ENCODE measurements around the gene SNX25.

SNX25 gene

DNA sequence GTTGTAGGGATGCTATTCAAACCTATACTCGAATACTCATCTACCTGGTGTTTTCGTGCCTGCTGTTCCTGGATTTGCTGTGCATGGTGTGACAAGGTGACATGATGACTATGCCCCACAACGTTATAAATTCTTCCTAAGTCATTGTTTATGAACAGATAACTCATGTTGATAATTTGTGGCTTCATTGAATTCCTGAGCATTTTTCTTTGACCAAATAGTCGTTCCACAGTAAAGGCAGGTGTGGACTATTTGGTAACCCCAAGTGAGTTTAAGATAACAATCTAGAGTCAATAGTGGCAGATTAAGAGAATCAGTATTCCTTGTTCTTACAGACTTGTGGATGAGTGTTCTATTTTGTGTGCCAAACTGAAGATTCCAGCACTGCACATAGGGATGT lies 59.9 kb downstream of the SNX25 start:
- DNase-seq: no peak

DNA sequence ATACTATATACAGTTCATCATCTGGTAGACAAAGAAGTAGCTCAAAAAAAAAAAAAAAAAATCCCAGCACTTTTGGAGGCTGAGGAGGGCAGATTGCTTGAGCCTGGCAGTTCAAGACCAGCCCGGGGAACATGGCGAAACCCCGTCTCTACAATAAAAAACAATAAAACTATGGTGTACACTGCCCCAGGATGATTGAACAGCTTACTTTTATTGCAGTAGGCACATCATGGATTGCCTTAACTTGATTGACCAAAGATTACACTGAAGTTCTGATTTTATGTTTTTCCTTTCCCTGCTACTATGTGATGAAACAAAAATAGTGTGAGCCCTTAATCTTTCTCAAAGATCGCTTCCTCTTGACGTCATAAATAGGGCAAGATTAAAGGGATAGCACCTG lies 60.6 kb downstream of the SNX25 start:
- DNase-seq: no peak

DNA sequence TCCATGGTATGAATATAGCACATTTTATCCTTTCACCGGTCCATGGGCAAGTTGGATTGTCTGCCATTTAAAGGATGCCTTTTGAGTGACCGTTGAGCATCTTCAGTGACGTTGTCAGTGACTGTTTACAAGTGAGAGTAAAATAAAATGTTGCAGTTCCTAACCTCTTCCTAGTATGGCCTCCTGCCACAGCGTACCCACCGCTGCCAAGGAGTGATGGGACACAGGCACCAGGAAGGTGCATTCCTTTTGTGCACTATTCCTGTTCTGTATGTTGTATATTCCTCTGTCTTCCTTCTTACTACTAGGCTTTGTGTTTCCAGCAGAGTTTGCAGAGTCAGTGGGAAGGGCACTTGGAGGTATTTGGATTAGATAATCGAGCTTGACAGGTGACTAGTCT lies 61.5 kb downstream of the SNX25 start:
- DNase-seq: no peak

DNA sequence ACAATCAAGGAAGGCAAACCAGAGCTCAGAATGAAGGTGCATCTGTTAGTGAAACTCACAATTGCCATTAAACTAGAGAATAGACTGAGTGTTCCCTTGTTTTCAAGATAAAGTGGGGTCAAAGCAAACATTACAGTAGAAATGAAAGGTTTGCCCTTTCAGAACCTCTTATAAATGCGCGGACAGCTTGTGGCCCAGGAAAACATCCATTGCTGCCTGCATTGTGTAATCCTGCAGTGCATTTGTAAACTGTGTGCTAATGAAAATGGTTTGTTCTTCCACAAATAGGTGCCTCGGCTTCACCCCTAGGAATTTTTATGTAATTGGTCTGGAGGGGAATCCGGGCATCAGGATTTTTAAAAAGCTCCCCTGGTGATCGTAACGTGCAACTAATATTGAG lies 62.8 kb downstream of the SNX25 start:
- DNase-seq: no peak

DNA sequence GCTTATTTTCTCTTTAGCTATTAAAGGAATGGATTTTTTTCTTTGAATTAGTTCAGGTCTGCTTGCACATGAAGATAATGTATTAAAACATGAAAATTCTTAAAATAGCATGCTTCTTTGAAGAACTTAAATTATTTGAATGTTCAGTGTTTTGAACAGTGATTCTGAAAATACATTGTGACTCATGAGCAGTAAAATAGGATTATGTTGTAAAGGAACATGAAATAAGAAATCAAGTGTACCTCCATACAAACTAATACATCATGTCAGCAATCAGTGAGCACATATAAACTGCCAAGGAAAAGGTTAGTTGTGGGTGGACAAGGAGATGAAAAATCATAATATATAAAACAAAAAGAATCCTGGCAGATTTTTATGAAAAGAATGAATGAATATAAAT lies 66.1 kb downstream of the SNX25 start:
- DNase-seq: no peak

DNA sequence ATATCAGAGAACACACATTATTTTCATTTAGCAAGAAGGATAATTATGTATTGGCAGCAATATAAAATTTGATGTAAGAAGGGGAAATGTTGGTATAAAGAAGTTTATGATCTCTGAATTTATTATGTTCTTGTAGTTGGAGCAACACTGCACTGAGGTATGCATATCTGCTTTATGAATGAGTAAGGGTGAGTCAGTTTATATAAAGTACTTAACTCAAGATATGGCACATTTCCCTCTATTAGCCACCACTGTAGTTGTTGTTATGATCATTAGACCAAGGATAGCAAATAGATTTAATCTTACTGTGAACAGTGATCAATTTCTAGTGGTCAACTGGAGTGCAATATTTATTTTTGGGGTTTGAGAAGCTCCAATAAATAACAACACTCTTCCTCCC lies 66.6 kb downstream of the SNX25 start:
- DNase-seq: no peak

DNA sequence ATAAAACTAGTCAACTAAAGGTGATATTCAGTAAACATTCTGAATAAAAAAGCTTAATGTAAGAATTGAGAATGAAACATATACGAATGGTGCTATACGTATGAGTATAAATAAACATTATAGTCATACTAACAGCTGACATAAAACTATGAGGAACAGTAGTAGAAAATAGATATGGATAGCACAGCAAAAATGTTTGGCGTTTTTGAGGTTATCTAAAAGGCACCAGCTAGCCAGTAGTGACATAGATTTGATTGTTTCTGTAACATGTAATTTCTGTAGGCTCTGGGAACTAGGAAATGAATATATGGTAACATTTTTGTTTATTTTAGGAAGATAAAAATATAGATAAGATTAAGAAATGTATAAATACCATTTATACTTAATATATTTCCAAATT lies 69.3 kb downstream of the SNX25 start:
- DNase-seq: no peak

DNA sequence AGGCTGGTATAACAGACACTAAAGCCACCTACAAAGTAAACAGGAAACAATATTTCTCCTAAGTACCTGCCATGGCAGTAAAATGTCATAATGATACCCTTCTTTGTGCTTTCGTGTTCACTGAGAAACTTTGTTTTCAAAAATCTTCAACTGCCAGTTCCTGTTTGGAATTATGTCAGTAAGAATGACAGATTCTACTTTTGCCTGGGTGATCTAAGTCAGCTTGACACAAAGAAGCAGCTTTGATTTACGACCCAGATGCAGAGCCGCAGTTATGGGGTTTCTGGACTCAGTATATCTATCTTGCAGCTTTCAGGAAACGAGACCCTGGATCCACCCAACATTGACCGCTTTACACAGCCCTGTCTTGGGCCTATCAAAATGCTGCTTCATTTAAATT lies 71.2 kb downstream of the SNX25 start:
- DNase-seq: no peak

DNA sequence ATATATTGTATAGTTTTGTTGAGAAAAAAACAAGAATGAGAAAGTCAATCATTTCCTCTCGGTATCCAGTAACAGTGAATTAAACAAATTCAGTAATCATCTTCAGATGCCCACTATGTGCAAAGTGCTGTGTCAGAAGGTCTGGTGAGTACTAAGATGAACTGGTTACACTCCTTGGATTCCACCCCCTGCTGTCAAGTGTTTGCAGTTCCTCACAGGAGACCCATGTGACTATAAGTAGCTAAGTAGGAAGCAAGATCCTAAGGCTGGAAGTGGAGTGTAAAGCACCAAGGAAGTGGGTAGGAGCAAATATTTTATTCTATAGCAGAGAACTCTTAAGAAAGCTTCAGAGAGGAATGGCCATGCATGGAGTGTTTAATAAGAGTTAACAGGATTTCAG lies 73.6 kb downstream of the SNX25 start:
- DNase-seq: peak; percentile 39 to 50

DNA sequence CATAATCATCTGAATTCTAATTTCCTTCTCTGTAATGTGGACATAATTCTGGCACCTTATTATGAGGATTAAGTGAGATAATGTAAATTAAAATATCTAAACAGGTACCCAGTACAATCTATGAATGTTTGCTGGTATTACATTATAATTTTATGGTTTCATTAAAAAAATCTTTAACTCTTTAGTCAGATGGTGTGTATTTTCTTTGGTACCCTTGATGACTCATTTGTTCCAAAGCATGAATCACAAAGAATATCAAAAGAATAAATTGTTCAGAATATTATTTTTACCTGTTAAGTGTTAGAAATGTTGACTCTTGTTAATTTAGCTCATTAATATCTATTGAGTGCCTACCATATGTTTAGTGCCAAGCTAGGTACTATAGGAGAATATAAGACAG lies 74.3 kb downstream of the SNX25 start:
- no peak for DNase-seq

DNA sequence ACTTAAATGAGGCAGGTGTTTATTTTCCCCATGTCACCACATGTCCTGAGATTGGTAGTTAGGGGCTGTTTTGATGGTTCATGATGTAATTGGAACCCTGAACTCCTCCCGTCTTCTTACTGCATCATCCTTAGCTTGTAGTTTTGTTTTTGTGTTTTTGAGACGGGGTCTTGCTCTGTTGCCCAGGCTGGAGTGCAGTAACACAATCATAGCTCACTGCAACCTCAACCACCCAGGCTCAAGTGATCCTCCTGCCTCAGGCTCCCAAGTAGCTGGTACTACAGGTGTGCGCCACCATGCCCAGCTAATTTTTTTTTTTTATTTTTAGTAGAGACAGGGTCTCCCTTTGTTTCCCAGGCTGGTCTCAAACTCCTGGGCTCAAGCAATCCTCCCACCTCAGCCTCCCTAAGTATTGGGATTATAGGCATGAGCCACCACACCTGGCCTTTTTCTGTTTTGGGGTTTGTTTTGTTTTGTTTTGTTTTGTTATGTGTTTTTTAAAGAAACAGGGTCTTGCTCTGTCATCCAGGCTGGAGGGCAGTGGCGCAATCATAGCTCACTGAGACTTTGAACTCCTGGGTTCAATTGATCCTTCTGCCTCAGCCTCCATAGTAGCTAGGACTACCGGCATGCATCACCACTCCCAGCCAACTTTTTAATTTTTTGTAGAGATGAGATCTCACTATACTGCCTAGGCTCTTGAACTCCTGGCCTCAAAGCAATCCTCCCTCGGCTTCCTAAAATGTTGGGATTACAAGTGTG lies 76.4 kb downstream of the SNX25 start:
- DNase-seq: no peak

DNA sequence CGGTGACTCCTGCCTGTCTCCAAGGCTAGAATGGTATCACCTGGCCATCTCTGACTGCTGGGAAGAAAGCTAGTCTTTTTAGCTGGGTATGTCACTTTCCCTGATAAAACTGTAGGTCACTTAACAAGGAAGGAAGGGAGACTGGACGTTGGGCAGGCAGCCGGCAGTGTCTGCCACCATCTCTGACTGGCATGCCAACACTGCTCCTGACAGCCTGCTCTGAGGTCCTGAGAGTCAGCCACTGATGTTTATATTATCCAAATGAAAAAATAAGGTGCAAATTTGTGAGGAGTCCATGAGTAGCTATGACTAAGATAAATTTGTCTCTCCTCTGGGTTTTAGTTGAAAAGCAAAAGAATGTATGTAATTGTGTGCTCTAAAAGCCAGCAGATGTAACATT lies 77.2 kb downstream of the SNX25 start:
- no peak for DNase-seq

DNA sequence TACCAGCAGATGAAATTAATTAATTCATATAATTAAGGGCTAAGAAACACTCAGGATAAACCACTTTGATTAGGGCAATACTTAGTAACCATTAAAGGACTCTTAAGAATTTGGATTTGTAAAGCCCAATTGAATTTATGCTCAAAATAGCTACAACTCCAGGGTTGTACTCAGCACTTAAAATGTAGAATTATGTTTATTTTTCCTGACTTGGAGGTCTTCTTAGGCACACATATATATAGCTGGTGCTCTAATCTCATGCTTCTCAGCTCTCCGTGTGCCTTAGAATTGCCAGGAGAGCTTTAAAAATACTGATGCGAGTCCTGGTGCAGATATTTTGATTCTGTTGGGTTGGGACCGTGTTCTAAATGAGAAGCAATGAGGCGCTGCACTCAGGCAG lies 77.6 kb downstream of the SNX25 start:
- DNase-seq: no peak

DNA sequence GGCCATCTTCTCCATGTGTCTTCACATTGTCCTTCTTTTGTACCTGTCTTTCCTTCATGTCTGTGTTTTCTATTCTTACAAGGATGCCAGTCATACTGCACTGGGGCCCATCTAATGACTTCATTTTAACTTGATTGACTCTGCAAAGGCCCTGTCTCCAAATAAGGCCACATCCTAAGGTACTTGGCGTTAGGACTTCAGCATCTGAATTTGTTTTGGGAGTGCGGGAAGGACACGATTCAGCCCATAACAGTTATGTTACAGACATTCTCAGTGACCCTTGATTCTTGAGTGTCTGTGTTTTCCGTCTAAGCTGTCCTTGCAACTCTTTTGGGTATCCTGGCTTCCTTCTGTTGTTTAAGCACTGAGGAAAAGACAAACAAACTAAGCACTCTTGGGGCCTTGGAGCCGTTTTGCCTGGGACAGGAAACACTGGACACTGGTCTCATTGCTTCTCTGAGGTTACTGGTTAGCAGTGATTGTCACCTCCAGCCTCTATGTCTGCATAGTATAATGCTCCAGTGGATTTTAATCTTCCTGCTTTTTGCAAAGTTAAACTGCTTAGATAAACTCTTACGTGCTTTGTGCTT lies 80.7 kb downstream of the SNX25 start:
- DNase-seq: no peak

DNA sequence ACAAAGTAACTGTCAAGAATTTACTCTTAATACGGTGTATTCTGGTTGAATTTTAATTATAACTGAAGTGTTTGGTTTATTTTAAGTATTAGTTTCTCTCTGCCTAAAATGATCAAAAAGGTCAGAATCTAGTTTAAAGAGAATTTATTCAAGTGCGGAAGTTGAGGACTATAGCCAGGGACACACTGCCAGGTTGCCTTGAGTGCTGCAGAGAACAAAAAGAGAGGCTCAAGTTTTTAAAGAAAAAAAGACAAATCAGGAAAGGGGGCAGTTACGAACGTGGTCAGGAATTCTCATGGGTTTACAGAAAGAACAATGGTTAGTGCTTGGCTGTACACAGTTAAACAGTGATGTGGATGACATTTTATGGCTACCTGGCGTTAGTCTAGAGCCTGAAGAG lies 81.3 kb downstream of the SNX25 start:
- DNase-seq: no peak

DNA sequence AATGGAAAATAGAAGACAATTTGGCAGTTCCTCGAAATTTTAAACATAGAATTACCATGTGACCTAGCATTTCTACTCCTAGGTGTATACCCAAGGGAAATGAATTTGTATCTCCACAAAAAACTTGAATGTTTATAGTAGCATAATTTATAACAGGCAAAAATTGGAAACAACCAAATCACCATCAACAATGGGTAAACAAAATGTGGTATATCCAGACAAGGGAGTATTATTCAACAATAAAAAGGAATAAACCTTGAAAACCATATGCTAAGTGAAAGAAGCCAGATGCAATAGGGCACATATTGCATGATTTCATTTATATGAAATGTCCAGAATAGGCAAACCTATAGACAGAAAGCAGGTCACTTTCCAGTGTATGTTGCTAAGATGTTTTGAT lies 83.8 kb downstream of the SNX25 start:
- no peak for DNase-seq

DNA sequence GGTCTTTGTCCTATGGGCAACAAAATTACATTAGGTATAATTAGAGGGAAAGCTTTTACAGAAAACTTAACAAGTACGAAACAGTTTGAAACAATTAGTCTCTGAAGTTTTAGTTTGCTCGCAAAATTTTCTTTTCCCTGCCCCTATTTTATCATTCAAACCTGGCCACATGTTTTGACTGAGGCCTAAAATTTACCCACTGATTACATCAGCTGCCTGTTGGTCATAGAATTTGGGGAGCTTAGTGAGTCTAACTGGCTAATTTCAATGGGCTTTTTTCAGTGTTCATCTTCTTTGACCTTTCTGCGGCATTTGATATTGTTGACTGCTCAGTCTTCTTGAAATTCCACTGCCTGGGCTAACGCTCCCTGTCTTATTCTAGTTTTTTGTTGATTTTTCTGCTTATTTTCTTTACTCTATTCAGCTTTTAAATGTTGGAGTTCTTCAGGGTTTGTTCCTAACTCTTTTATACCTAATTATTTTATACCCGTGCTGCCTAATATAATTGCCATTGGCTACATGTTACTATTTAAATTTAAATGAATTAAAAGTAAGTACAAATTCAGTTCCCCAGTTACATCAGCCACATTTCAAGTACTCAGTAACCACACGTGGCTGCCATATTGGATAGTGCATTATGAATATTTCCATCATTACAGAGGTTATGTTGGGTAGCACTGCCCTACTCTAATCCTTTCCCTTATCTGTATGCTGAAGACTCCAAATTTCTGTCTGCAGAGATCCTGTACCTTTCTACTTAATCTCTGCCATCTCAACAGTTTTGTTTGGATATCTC lies 87.5 kb downstream of the SNX25 start:
- DNase-seq: no peak

DNA sequence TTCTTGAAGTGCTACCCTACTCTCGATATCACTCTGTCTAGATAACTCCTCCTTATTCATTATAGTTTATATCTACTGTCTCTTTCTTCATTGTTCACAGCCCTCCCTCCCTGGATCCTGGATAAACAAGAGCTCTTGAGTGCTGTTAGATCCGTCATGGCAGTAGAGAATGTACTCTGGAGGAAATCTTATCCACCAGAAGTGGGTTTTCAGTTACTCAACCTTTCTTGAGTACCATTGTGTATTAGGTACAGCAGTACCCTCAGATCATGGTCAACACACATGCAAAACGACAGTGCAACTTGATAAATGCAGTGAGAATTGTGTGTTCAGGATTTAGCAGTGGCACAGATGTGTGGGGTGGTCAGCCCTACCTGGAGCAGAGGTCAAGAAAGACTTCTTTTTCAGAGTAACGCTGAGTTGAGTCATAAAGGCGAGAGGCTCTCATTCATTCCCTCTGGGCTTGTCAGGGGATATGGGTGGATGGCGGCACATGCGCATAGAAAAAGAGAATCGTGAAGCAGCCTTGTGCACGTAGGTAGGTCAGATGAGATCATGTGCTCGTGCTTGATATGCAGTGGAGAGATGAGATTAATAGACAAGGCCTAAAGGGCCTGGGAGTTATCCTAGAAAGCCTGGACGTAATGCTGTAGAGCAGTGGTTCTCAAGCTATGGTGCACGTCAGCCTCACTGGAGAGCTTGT lies 89.5 kb downstream of the SNX25 start:
- DNase-seq: no peak

DNA sequence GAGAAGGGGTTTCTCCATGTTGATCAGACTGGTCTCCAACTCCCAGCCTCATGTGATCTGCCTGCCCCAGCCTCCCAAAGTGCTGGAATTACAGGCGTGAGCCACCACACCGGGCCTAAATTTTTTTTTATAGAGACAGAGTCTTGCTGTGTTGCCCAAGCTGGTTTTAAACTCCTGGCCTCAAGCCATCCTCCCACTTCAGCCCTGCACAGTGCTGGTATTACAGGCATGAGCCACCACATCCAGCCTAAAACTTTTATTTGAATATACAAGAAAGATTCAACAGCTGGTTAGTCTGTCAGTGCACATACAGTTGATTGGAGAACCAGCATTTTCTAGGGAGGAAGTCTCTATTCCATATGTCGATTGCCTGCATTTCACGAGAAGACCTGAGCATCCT lies 95.1 kb downstream of the SNX25 start:
- DNase-seq: no peak

DNA sequence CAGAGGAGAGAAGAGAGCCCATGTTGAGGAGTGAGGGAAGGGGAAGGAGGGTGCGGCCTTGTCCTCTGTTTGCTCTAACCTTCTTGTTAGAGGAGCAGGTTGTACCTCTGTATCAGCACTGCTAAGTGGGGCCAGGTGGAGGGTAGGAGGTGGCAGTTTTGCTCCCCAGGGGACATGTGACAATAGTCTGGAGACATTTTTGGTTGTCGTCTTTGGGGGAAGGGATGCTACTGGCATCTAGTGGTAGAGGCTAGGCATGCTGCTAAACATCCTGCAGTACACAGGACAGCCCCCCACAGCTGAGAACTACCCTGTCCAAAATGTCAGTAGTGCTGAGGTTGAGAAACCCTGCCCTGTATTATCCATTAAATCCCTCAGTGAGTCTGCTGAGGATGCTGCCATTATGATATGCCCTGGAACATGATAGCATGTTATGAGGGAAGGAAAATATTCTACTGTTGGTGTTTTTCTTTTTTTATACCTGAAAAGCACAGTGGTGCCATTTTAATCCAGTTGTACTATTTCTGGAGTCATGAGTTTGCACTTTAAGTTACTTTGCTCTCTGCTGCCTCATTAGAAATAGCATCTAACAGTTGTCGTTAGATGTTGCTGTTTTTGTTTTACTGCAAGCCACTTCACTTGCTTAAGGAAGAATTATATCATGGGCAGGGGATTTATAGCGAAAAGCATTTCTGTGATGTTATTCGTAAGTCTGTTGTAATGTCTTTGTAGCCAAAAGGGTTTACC lies 95.7 kb downstream of the SNX25 start:
- DNase-seq: no peak

DNA sequence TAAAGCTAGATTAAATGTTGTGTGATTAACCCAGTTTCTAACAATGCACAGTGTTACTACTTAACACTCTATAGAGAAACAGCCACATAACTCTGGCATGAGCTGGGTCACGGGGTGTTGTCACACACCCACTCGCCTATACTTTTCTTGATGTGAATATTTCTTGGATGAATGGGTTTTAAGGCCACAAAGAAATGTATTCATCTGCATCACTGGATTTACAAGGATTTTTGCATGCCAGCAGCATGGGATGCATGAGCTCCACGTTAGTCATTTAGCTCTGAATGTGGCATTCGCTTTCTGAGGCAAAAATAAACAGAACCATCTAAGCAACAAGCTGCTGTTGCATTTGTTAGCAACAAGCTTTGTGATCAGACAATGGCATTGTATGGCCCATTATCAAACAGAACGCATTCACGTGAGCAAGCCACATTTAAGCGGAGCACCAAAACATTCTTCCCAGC lies 96.6 kb downstream of the SNX25 start:
- no peak for DNase-seq

DNA sequence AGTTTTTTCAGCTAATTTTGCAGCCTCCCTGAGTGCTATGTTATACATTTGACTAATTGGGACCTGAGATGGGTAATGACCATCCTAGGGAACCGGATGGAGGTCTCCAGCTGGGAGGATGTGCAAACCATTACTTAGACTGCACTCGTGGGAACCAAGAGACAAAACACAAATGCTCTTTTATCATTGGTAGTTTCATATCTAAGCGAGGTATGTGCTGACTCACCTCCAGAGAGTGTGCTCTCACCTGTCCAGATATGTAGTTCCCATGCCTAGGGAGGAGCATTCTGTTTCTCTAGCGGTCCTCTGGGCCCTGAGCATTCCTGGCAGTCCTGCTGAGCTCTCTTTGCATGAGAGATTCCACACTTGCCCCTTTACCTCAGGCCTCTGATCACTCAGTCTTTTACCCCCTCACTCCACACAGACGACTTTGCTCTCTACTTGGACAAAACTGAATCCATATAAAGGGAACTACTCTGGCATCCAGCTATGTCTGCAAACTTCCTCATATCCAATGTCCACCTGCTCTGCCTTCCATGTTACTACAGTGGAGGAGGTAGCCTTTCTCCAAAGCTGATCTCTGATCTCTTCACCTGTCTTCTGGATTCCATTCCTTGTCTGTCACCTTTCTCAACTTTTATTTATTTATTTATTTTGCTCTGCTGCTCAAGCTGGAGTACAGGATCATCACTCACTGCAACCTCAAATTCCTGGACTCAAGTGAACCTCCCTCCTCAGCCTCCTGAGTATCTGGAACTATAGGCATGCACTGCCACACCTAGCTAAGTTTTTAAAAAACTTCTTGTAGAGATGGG lies 97.9 kb downstream of the SNX25 start:
- DNase-seq: no peak

Data from inflammatory macrophage (primary cell).